Measurements from ENCODE around the gene FXYD6.
"Not testable (repeated sequence)": the region's sequence is repeated elsewhere in the genome, so short reads cannot be mapped to it uniquely, and the experiment has no call there.

Gene FXYD6

DNA sequence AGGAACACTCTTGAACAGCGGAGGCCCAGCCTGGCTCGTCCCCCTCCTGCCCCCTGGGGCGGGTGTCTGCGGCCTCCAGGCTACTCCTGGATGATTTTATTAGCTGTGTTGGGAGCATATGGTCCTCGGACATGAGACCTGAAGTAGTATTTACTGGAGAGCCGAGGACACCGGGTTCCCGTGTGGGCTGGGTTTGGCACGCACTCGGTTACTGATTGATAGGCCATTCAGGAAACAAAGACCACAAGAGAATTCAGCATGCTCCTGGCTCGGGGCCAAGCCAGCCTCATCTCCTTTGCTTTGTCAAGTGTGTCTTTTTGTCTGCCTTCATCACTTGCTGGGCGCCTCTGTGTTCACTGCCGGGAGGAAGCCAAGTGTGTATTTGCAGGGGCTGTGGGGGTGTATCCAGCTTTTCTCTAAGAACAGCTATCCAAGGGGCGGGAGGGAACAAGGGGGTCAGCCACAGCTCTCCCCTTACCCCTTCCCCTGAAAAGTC is 61.6 kb downstream of the FXYD6 start:
- DNase-seq = no peak

DNA sequence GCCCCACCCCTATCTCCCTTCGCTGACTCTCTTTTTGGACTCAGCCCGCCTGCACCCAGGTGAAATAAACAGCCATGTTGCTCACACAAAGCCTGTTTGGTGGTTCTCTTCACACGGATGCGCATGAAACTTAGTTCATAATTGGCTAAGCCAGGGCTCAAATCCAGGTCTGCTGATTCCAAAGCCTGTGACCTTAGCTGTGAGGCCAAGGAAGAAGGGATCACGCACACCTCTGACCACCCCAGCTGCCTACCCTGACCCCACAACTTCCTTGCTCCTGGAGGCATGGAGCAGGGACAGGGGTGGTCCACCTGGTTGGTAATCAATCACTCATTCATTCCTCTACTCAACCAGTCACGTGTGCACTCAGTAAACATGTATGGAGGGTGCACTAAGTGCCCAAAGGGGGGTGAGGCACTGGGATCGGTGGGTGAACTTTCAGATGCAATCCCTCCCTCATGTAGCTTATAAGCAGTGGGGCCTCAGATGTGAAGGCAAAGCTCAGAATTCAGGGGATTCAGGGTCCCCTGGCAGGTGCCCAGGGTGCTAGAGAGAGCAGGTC is 62.2 kb downstream of the FXYD6 start:
- no peak for DNase-seq

DNA sequence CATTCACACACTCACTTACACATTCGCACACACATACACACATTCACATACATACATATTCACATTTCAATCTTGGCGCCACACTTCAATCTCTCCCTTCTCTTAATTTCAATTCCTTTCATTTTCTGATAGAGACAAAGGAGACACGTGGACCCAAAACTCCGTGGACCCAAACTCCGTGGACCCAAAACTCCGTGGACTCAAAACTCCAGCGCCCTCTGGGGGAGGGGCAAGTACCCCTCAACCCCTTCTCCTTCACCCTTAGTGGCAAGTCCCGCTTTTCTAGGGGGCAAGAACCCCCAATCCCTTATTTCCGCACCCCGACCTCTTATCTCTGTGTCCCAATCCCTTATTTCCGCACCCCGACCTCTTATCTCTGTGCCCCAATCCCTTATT is 66.4 kb downstream of the FXYD6 start:
- DNase-seq = not testable (repeated sequence)

DNA sequence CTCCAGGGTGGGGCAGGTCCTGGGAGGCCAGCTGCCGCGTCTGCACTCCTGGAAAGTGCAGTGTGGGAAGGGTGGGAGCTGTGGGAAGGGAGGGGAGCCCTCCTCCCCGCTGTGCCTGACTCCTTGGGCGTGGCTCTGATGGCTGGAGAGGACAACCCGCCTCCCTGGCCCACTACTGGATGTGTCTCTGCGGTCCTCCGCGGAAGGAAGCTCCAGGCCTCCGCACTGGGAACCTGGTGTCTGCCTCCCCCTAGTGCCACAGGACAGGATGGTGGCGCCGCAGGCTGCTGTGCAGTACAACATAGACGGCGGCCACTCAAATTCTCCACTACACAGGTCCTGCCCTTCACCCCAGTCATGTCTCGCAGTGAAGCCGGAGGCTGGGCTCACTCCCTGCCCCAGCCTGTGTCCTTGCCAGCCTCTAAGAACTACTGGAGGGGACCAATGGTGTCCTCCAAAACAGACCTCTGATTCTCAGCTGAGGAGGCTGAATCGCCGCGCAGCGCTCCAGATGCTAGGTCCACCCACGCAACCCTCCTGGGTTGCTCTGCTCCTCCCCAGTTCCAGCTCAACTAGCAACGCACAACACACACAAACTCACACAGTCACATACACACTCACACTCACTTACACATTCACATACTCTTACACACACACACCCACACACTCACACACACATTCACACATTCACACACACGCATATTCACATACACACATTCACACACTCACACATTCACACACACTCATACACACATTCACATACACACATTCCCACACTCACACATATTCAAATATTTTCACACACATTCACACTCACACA is 67.0 kb downstream of the FXYD6 start:
- DNase-seq = peak in 1 of 2 experiments; percentile 16

DNA sequence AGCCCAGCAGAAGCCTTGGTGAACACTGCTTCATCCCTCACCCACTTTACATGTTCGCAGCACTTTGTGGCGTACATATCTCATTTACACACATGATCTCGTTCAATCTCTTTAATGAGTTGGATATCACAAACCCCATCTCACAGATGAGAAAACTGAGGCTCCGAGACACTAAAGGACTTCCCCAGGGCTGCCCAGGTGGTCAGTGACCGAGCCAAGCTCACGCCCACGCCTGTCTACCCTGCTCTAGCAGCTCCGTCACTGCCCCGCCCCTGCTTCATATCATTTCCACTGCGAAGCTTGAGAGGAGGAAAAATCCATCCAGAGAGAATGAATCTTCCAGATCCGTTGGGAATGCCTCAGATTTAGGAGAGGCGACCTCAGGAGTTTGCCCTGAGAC is 67.7 kb downstream of the FXYD6 start:
- no peak for DNase-seq

DNA sequence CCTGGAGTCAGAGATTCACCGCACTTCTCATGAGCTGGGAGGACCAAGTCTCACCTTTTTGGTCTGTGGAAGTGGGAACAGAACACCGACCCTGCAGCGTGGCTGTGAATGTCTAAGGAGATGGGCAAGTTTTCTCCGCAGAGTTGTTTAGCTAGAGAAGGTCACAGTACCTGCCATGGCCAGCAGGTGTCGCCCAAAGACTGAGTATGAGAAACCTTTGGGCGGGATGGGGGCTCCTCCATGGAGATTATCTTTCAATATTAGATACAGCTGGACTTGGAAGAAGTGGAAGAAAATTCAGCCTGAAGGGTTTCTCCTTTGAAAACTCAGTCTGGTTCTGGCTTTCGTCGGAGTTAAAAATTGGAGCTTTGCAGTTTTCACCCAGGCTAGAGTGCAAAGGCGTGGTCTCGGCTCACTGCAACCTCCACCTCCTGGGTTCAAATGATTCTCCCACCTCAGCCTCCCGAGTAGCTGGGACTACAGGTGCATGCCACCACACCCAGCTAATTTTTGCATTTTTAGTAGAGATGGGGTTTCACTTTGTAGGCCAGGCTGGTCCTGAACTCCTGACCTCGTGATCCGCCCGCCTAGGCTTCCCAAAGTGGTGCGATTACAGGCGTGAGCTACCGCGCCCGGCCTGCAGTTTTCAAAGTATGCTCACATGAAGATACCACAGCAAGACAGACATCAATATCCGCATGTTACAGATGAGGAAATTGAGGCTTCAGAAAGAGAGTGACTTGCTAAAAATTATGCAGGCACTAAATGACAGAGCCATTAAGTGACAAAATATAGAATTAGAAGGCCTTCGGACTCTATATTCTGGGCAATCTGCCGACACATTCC is 68.8 kb downstream of the FXYD6 start:
- DNase-seq = peak in 1 of 2 experiments; percentile 9

DNA sequence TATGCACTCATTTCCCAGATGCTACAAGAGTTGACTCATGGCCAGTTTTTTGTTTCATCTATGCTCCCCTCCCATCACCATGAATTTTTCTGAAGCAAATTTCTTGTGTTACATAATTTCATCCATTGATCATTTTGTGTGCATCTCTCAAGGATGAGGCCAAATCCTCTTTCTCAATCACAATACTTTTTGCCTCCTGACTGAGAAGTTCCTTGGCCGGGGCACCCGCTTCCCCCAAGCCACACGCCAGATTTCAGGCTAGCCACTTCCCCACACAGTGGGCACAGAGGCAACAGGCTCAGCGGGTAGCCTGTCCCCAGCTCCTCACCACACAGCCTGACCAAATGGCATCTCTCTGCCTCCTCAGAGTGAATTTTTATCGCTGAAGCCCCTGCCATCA is 69.6 kb downstream of the FXYD6 start:
- no peak for DNase-seq

DNA sequence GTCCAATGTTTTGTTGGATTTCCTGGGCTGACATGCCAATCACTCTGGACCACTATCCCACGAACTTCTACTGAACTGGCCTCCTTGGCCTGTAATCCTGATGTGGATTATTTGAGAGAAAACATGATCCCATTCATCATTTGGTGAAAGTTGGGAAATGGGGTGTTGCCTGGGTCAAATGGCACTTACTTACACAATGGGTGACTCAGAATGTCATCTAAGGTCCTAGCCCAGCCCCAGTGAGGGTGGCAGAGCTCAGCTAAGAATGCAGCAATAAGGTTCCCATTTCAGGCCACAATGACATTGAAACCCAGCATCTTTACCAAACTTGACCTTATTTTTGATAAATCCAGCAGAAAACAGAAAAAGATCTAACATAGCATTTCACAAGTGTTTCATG is 71.4 kb downstream of the FXYD6 start:
- DNase-seq = no peak

DNA sequence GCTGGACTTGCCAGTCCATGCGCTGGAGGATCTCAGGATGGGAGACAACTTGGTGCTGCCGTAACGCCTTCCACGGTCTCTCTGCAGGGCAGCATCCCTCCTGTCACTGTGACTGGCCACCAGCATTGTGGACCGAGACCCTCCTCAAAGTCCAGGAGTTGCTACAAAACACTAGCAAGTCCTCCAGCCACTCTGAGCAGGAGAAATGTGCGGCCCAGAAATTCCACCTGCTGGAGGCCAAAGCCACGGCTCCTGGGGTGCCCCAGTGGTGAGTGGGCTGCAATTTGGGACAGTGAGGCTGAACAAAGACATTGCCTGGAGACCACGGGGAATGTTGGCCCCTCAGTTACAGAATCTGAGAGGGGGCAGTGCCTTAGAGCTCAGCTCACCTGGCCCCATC is 72.6 kb downstream of the FXYD6 start:
- no peak for DNase-seq

DNA sequence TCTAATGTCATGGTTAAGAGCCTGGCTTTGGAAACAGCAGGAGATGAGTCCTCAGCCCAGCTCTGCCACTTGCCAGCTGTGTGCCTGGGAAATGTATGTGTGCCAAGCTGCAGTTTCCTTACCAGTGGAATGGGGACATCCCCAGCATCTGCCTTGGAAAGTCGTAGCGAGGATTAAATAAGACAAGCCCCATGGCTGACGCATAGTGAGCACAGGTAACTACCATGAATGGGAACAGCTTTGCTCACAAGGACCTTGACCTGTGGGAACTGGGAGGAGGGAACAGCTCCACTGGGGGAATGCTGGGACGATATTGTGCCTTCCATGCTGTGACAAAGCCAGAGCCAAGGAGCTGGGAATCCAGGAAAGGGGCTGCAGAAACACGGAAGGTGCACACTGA is 76.8 kb downstream of the FXYD6 start:
- DNase-seq = no peak

DNA sequence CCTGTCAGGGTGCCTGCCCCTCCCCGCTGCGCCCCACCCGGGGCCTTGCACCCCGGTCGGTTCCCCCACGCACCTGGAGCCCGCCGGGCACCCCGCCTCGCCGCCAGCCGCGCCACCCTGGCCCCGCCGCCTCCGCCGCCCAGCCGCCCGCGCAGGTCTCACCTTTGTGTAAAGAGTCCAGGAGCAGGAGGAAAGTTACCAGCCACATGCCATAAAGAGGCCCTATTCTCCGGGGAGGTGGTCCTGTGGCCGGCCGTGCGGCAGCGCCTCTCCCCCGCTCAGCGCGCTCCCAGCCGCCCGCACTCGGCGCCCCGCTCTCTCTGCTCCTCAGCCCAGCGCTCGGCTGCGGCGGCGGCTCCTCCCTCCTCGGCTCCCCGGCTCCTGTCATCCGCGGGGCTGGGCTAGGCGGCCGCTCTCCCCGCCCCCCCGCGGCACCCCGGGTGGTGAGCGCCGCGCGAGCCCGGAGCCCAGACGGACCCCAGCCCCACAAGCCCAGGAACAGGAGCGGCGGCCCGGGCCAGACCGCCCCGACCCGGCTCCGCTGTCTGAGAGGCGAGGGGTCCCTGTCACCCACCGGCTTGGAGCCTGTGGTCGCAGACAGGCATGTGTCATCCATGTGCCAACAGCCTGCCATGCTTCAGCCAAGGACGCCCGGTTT is 79.5 kb downstream of the FXYD6 start, which contains the start of gene DSCAML1:
Gene DSCAML1, minus strand, starts transcription at position 345 of the 658 bp plus-strand sequence. Its CDS starts 137 bp downstream, at position 208.
- DNase-seq = no peak

DNA sequence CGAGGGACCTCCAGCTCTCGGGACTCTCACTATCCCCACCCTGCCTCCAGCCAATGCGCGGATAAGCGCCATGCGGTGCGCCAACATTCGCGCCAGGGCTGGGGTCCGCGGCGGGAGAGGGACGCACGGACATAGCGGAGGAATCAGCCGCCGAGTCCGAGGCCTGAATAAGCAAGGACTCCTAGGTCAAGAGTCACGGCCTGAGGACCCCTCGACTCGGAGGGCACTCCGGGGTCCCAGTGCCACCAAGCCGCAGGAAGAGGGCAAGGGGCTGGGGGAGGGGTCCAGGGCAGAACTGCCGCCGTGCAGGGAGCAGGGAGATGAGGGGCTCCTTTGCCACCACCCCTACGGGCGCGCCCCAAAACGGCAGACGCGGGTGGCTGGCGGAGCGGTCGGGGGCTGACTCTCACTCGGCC is 80.0 kb downstream of the FXYD6 start:
- no peak for DNase-seq

DNA sequence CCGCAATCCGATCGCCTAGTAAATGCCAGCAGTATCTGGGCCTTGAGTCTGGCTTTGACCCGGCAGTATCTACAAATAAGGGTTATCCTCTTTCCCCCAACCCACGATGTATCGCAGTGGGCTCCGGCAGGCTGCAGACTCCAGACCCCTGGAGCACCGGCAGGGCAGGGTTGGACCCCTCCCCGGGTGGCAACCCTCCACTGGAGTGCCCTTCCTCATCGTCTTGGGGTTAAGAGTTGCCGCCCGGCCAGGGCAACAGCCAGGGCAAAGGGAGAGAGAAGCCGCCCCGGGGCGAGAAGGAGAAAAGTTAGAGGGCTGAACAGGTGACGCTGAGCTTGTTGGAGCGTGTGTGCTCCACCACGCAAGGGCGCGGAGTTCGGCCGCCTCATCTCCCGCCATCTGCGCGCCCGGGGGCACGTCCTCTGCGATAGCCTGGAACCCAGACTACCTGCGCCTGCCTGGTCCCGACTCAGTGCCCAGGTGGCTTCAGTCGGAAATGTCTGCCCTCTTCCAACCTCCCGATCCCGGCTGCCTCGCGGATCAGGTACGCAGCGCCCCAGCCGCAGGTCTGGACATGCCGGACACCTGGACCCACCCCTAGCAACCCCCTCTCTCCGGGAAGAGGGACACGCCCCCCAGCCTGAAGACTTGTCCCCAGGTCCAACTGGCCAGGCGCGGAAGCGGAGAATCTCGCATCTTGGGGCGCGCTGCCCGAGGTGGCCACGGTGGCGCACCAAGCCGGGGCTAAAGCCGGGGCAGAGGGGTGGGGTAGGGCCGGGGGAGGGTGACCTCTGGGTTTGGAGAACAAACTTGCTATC is 80.6 kb downstream of the FXYD6 start:
- no peak for DNase-seq

DNA sequence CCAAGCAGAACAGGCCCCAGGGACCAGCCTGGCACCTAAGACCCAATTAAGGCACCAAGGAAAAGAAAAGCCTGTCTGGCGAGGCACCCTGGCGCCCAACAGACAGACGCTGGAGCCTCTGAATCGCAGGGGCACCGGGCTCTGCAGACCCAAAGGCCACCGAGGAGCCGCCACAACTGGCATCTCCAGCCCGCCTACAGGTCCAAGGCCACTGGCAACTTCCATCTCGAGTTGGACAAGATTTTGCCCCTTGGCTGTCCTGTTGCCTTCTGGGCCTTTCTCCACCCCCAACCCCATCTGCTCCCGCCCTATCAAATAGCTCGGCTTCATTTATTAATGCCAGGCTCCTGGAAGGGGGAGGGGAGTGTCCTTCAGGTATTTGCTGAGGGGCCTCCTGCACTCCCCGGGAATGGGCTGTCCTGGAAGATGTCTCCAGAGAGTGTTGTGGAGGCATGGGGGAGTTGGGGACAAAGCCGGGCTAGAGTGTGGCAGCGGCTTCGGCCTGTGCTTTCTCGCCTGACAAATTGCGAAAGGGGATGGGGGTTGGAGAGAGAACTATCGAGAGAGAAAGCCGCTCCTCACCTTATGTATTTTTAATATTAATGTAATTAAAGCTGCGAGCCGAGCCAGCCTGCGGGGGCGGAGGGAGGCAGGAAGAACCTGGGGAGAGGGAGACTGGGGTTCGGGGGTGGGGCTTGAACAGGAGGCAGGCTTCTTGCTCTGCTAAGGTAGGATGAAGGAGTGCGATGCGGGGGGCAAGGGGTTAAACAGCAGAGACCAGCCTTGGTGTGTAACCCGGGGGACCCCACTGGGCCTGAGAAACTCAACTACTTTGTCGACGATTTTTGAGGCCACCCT is 81.5 kb downstream of the FXYD6 start:
- DNase-seq = no peak

DNA sequence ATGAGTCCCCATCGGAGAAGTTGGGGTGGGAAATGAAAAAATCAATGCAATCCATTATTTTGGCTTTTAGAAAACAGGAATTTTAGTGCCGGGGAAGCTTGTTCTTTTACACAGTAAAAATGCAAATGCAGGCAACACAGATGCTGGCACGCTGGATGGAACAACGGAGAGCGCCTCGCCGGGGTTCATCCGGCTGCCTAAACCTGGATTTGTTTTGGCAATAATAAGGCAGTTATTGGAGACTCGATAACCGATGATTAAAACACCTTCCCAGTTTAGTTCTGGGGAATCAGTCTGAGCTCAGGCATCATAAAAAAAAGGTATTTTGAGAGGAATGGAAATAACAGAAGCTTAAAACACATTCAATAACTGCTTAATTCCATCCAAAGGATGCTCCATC is 82.3 kb downstream of the FXYD6 start:
- no peak for DNase-seq

DNA sequence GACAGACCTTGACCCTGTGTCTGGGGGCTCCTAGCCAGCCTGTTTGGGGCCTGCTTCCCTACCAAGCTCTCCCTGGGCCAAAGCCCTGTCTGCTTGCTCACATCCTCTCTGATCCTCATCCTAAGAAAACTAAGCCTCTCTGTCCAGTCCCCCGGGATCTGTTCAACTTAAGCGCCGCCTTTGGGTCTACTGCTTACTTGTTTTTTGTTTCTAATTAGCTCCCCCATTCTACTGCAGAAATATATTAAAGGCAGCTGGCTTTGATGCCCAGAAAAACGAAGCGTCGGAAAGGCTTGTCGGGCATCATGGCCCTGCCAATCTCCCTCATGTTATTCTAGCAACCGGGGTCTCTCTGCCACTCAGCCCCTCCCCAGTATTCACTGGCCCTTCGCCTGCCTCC is 82.9 kb downstream of the FXYD6 start:
- DNase-seq = no peak

DNA sequence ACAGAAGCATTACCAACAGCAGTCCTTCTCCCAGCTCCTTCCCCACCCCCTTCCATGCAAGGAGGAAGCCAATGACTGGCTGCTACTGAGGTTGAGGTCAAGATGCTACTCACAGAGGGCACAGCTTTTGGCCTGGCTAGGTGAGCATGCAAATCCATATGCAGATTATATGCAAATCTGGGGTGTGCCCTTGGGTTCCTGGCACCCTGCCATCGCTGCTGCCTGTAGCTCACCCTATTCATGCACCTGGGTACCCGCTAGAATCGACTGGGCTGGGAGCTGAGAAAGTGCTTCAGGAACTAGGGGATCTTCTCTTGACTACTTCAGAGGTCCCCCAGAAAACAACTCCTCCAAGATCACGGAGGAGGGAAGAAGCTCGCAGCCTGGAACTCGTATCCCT is 83.5 kb downstream of the FXYD6 start:
- DNase-seq = no peak

DNA sequence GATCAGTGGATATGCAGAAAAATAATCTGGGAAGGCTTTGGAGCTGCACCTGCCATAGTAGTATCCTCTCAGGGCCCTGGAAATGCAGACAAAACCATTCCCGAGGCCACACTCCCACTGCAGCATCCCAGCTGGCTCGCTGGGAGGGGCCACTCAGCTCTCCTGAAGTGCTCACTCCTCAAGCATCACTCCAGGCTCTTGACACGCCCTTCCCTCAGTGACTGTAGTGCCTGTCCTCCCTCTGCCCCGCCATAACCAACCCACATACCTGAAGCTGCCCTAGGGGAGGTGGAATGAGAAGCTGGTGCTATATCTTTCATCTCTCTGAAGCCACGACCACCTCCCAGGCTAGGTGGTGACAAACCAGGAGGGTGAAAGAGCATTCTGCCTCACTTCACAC is 84.2 kb downstream of the FXYD6 start:
- DNase-seq = no peak

DNA sequence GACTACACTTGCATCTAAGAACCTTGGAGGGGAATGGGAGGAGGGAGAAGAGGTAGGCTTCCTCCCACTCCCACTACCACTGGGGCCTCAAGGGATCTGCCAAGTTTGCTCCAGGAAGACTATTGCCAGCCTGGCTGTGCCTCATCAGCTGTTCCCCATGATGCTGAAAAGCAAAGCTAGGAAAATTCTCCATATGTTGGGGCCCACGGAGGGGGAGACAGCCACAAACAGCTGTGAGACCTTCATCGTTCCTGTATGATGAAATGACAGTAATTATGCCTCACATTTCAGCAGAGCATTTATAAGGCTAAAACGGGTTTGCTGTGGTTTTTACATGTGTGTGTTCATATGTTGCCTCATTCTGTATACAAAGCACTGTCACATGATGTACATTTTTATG is 86.2 kb downstream of the FXYD6 start:
- DNase-seq = no peak

DNA sequence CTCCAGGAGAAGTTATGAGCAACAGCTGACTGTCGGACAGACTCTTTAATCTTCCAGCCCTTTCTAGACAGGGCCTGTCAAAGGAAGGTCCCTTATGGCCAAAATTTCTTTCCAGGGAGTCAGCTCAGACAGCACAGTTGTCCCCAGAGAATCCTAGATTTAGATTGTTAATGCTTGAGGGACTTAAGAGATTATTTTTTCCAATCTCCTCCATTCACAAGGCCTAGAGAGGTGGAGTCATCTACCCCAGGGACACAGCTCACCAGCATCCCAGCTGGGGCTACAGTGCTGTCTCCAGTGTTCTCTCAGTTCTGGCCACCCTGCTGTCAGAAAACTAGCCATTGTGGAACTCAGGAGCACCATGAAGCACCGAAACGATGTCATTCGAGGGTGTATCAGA is 87.2 kb downstream of the FXYD6 start:
- DNase-seq = no peak
